Measurements from ENCODE around the gene SIM2.

SIM2 gene

GRCh38 chr21:36699546-36700294, 805 bp downstream of the SIM2 start:
- peak; percentile 50 for DNase-seq (ENCODE audit: low spot score)

DNA sequence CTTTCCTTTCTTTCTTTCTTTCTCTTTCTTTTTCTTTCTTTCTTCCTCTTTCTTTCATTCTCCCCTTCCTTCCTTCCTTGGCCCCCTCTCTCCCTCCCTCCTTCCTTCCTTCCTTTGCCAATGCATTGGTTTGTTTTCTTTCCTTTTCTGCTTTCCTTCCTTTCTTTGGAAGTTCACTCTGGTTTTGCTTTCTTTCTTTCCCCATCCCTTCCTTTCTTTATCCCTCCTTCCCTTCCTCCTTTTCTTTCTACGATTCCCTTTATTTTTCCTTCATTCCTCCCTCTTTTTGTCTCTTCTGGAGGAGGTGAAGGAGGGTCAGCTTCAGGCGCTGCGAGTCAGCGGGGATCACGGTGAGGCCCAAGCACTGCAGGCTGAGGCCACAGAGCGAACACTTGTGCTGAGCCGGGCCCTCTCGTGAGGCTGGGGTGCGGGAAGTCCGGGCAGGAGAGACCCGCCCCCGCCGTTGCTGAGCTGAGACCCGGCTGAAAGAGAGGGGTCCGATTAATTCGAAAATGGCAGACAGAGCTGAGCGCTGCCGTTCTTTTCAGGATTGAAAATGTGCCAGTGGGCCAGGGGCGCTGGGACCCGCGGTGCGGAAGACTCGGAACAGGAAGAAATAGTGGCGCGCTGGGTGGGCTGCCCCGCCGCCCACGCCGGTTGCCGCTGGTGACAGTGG, 1.5 kb downstream of the SIM2 start:
- DNase-seq (ENCODE audit: low spot score), result no peak

- DNase-seq (ENCODE audit: low spot score), result peak; percentile 71
Observed at GRCh38 chr21:36700971-36701755, 2.2 kb downstream of the SIM2 start.

DNA sequence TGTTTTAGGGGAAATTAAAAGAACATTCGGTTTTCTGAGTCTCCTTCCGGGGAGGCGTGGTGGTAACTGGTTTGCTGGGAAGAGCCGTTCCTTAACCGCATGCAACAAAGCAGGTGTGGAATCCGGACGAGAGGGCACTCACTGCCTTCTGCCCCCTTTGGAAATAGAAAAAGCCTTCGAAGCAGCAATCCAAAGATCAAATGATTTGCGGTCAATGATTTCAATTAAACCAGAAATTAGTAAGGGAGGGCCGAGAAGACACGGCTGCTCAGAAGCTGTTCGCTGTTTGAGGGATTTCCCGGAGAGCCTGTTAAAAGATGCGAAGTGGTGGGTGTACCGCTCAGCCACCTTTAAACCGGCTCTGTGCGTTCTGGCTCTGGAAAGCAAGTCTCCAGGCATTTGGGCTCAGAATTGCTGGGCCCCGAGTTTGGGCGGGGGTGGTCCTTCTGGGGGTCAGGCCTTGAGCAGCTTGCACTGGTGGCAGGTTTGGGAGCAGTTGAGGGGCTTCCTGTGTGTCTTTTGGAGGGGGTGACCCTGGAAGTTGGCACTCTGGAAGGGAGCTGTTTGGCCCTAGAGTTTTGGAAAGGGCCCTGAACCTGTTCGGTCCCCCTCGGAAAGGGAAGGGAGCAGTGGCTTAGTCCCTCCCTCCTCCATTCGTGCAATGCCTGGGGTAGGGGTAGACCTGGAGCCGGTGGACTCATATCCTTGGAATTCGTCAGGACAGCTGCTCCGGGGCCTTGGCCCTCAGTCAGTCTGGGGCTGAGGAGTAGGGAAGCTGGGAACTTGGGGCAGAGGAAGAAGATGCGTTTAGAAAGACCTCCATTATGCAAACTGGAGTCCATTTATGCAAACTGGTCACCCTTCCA, 3.1 kb downstream of the SIM2 start:
- DNase-seq (ENCODE audit: low spot score), result peak; percentile 51

- DNase-seq (ENCODE audit: low spot score), result no peak
Observed at GRCh38 chr21:36702622-36702968, 3.7 kb downstream of the SIM2 start.

- DNase-seq (ENCODE audit: low spot score), result no peak
Observed at GRCh38 chr21:36703123-36703522, 4.2 kb downstream of the SIM2 start.

- peak; percentile 46 for DNase-seq (ENCODE audit: low spot score)
Observed at GRCh38 chr21:36703626-36704280, 4.8 kb downstream of the SIM2 start.

- peak; percentile 60 for DNase-seq (ENCODE audit: low spot score)
Observed at GRCh38 chr21:36704281-36704957, 5.5 kb downstream of the SIM2 start.

DNA sequence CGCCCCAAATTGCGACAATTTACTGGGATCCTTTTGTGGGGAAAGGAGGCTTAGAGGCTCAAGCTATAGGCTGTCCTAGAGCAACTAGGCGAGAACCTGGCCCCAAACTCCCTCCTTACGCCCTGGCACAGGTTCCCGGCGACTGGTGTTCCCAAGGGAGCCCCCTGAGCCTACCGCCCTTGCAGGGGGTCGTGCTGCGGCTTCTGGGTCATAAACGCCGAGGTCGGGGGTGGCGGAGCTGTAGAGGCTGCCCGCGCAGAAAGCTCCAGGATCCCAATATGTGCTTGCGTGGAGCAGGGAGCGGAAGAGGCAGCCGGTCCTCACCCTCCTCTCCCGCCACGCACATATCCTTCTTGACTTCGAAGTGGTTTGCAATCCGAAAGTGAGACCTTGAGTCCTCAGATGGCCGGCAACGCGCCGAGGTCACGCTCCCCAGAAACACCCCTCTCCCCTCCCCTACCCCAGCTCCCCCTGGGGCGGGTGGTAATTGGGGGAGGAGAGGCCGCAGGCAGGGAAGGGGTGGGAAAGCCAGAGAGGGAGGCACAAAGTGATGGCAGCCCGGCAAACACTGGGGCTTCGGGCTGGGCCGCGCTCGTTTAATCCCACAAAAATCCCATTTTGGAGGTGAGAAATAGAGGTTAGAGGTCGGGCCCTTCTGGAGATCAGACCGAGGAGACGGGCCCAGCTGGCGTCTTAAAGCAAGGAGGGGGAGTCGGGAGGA, 6.2 kb downstream of the SIM2 start:
- DNase-seq (ENCODE audit: low spot score), result no peak

- peak; percentile 63 for DNase-seq (ENCODE audit: low spot score)
Observed at GRCh38 chr21:36705679-36706481, 7.0 kb downstream of the SIM2 start.

DNA sequence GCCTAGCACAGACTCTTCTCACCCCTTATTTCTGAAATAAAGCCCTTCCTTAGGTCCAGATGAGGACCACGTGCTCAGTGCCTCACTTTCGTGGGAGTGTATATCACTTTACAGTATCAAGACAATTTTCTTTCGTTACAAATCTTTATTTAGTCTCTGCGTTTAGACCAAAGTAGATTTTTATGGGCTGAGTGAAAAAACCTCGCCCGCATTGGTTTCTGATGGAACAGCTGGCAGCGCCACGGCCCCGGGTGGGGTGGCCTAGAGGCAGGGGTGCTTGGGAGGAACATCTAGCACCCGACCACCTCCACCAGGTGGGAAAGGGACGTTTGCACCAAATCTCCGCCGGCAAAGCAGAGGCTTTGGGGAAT, 7.6 kb downstream of the SIM2 start:
- no peak for DNase-seq (ENCODE audit: low spot score)

- peak; percentile 72 for DNase-seq (ENCODE audit: low spot score)
Observed at GRCh38 chr21:36706951-36707762, 8.2 kb downstream of the SIM2 start.

DNA sequence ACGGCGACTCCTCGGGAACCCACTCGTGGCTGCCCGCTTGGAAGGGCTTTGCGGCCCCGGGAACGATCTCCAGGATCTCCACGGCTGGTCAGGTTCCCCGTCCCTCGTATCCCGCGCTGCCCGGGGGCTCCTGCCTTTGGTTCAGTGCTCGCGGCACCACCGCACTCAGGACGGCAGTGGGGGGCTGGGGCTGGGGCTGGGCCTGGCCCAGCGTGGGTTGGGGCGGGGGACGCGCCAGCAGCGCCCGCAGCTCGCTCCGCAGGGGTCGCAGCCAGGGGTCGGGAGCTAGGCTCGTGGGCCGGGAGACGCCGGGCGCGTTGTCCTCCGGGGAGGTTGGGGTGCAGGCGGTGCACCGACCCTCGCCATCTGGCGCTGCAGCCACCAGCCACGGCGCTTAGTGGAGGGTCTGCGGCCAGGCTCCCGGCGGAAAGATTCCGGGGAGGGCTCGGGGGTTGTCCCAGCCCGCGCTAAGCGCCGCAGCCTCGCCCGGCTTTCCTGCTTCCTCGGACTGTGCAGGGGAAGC, 8.9 kb downstream of the SIM2 start:
- peak; percentile 62 for DNase-seq (ENCODE audit: low spot score)

- DNase-seq (ENCODE audit: low spot score), result peak; percentile 60
Observed at GRCh38 chr21:36708286-36709029, 9.5 kb downstream of the SIM2 start.

DNA sequence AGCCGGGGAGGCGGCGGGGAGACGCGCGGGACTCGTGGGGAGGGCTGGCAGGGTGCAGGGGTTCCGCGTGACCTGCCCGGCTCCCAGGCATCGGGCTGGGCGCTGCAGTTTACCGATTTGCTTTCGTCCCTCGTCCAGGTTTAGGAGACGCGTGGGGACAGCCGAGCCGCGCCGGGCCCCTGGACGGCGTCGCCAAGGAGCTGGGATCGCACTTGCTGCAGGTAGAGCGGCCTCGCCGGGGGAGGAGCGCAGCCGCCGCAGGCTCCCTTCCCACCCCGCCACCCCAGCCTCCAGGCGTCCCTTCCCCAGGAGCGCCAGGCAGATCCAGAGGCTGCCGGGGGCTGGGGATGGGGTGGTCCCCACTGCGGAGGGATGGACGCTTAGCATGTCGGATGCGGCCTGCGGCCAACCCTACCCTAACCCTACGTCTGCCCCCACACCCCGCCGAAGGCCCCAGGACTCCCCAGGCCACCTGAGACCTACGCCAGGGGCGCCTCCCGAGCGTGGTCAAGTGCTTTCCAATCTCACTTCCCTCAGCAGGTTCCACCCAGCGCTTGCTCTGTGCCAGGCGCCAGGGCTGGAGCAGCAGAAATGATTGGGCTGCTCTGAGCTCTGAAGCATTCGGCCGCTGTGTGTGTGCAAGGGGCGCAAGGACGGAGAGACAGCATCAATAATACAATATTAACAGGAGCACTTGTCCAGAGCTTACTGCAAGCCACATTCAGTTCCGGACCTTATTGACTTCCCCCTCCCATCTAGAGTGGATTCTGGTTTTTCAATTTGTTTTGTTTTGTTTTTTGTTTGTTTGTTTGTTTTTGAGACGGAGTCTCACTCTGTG, 10.3 kb downstream of the SIM2 start:
- DNase-seq (ENCODE audit: low spot score), result peak; percentile 61

DNA sequence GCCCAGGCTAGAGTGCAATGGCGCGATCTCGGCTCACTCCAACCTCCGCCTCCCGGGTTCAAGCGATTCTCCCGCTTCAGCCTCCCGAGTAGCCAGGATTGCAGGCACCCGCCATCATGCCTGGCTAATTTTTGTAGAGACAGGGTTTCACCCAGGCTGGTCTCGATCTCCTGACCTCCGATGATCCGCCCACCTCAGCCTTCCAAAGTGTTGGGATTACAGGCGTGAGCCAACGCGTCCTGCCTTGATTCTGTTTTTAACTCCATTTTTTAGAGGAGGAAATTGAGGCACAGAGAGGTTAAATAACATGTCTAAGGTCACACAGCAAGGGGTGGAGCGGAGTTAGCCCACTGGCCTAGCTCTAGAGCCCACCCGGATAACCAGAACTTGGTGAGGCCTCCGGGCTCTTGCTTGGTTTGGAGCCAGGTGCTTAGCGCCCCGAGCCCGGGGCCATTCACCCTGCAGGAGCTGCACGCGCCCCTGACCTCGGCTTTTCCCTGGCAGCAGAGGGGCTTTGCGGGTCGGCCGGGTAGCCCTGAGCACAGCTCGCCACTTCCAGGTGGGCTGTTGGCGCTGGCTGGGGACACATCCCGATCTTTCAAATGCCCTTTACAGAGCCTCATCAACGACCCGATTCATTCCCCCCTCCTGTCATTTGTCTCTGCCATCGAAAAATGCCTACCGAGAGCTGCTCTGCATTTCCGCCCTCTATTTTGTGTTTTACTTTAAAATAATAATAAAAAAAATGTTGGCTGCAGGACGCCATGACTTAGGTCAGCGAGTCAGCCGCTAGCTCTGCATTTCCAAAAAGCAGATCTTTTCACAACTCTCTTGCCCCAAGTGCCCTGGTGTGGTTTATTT, 11.2 kb downstream of the SIM2 start:
- DNase-seq (ENCODE audit: low spot score), result peak; percentile 46

Data from ecto neural progenitor cell (in vitro differentiated cells).